K562 (cell line): ENCODE measurements around the gene SRC. TPM values are rescaled to one million over a fixed set of nuclear protein-coding genes. Genes with fewer than 3 reads are reported as not detected.

Experiments
- ATAC-seq: fragments of 200-7000 bp; cut with Tn5 transposase; 3 replicates; pipeline ENCODE4 v1.9.1; 2020; ENCODE audit warnings: moderate library complexity
- BruUV-seq: library from RNA; stranded (reverse); fragments of 400-500 nt; replicated peaks from 2 replicates; lab custom pipeline; 2021; lab: Mats Ljungman, UMichigan
- CTCF ChIA-PET: fragments of 300-600 bp; formaldehyde crosslinking; extraction: SDS; loops from one replicate; lab custom pipeline; 2021; ENCODE audit warnings: low intra/inter-chr PET ratio; lab: Yijun Ruan, JAX
- POLR2A ChIA-PET: fragments of 300-600, 350-650 bp; sonication (Branson Sonifier 250); formaldehyde crosslinking; extraction: SDS; loops from one replicate; lab custom pipeline; 2021; ENCODE audit warnings: antibody characterized with exemption, inconsistent platforms; lab: Yijun Ruan, JAX
- DNase-seq, 4 experiments: peaks; one replicate each; pipeline versions ENCODE4 v3.0.0 to v3.0.0-alpha.2; 2011 to 2018; ENCODE audit warnings: low spot score in 3 of 4, mixed read lengths in 3 of 4; ENCODE audit errors: extremely low read depth in 1 of 4
- FAIRE-seq: peaks from 2 replicates; lab custom pipeline; 2011; peaks lifted over from hg19 to GRCh38; lab: Jason Lieb, UNC
- H2AFZ ChIP-seq: 2 replicates; pipeline ENCODE4 v1.6.0; 2011; ENCODE audit warnings: low read depth, low read length, control low read depth, inconsistent platforms
- H3K27ac ChIP-seq: fragments of 200-600 bp; 3 replicates; pipeline ENCODE4 v1.8.0; 2011; ENCODE audit warnings: low read depth, mild to moderate bottlenecking, control low read depth, inconsistent platforms, low read length, moderate library complexity, mixed read lengths; ENCODE audit errors: extremely low read depth
- H3K27me3 ChIP-seq, 2 experiments: fragments of 300-600 bp in 1 of 2; 2 replicates in 1 of 2; 3 replicates in 1 of 2; pipeline versions ENCODE4 v1.6.0 to v1.8.0; 2011; ENCODE audit warnings: inconsistent platforms in 2 of 2, low read length in 2 of 2, mild to moderate bottlenecking in 1 of 2, mixed read lengths in 1 of 2, moderate library complexity in 1 of 2; ENCODE audit not compliant: control insufficient read depth in 2 of 2, insufficient read depth in 2 of 2
- H3K36me3 ChIP-seq: fragments of 300-600 bp; 3 replicates; pipeline ENCODE4 v1.8.0; 2011; ENCODE audit warnings: mild to moderate bottlenecking, low read length, inconsistent platforms; ENCODE audit not compliant: control insufficient read depth, insufficient read depth
- H3K4me1 ChIP-seq, 2 experiments: fragments of 200-600 bp in 1 of 2; replicated peaks in 1 of 2; 2 replicates in 1 of 2; 3 replicates in 1 of 2; pipeline versions ENCODE4 v1.5.1 to v1.8.0; 2011; ENCODE audit warnings: inconsistent platforms in 2 of 2, low read length in 2 of 2, mild to moderate bottlenecking in 1 of 2, mixed read lengths in 1 of 2, moderate library complexity in 1 of 2; ENCODE audit not compliant: control insufficient read depth in 2 of 2, insufficient read depth in 2 of 2
- H3K4me2 ChIP-seq: 2 replicates; pipeline ENCODE4 v1.6.1; 2011; ENCODE audit warnings: low read length, control low read depth, inconsistent platforms, mixed read lengths; ENCODE audit not compliant: insufficient read depth
- H3K4me3 ChIP-seq: fragments of 200-600 bp; sonication (generic), shearing (Covaris generic); 2 replicates; pipeline ENCODE4 v1.5.1; 2016; ENCODE audit warnings: control low read depth, inconsistent platforms
- H3K79me2 ChIP-seq: fragments of 200-600 bp; 3 replicates; pipeline ENCODE4 v1.8.0; 2011; ENCODE audit warnings: low read length, inconsistent platforms; ENCODE audit not compliant: control insufficient read depth, insufficient read depth
- H3K9ac ChIP-seq, 2 experiments: 2 replicates each; pipeline versions ENCODE4 v1.6.0 to v1.6.1; 2011; ENCODE audit warnings: low read depth in 2 of 2, low read length in 2 of 2, control low read depth in 1 of 2, inconsistent platforms in 1 of 2, mild to moderate bottlenecking in 1 of 2, mixed read lengths in 1 of 2; ENCODE audit not compliant: insufficient read depth in 1 of 2
- H3K9me1 ChIP-seq: one replicate; pipeline ENCODE4 v1.6.0; 2011; ENCODE audit warnings: inconsistent platforms, mild to moderate bottlenecking, low read length, moderate library complexity; ENCODE audit not compliant: control insufficient read depth, insufficient read depth
- H3K9me3 ChIP-seq: replicated peaks from 2 replicates; pipeline ENCODE4 v1.5.1; 2011; ENCODE audit warnings: low read depth, low read length, inconsistent platforms; ENCODE audit not compliant: control insufficient read depth, insufficient read depth
- H4K20me1 ChIP-seq: replicated peaks from 2 replicates; pipeline ENCODE4 v1.6.1; 2011; ENCODE audit warnings: low read length, inconsistent platforms, mixed read lengths; ENCODE audit not compliant: control insufficient read depth, insufficient read depth
- HDAC8 ChIP-seq: fragments of 450-650 bp; IDR thresholded peaks from 2 replicates; pipeline ENCODE4 v1.6.1; 2016; ENCODE audit warnings: mild to moderate bottlenecking, missing genetic modification characterization, moderate library complexity, missing compliant biosample characterization
- ZC3H4 ChIP-seq: sonication (generic); formaldehyde crosslinking; IDR thresholded peaks from 2 replicates; pipeline ENCODE4 v1.9.0; 2021; ENCODE audit warnings: missing genetic modification reagents, borderline replicate concordance
- ZNF134 ChIP-seq: fragments of 250-450 bp; sonication (Bioruptor Pico); conservative IDR thresholded peaks from 2 replicates; pipeline ENCODE4 v1.4.0; 2020
- ZNF197 ChIP-seq: fragments of 200-800 bp; sonication (Bioruptor generic); IDR thresholded peaks from 2 replicates; pipeline ENCODE4 v1.6.1; 2016; ENCODE audit warnings: low read depth, missing genetic modification characterization, missing compliant biosample characterization
- WGBS: fragments of 100-300 bp; shearing (Covaris generic); methylation state at CpG from one replicate; pipeline ENCODE4 v1.1.6; 2016; ENCODE audit warnings: low coverage, mixed read lengths; ENCODE audit not compliant: insufficient coverage; ENCODE audit errors: missing lambda C conversion rate; 5-methylcytosine and 5-hydroxymethylcytosine counted together
- in situ Hi-C: fragments of 300-500 bp; cut with MboI; formaldehyde crosslinking; loops from 4 replicates; pipeline ENCODE4 v1.15.0; 2018; ENCODE audit warnings: inconsistent platforms, mixed read lengths
- intact Hi-C: fragments of 100-400 bp; cut with micrococcal nuclease; formaldehyde crosslinking; loops from 2 replicates; pipeline ENCODE4 v1.14.2; 2022
- polyA plus RNA-seq, 8 experiments: library from polyadenylated mRNA; depleted of rRNA in 4 of 8; stranded (reverse) in 5 of 8; unstranded in 3 of 8; fragments of >200 nt; fragmentation: Nextera tagmentation in 2 of 8; fragmentation: Illumina TruSeq in 1 of 8; extraction: Ambion mirVana in 2 of 8; extraction: Trizol in 1 of 8; gene quantifications; 2 replicates each; pipeline versions ENCODE4 v1.2.1 to v1.2.3, GENCODE V29; 2011 to 2014; ENCODE audit warnings: inconsistent platforms in 1 of 8, missing spikeins in 1 of 8
- total RNA-seq, 7 experiments: library from RNA; depleted of rRNA in 6 of 7; stranded (reverse); fragments of >200 nt in 6 of 7; fragmentation: Illumina TruSeq in 2 of 7; extraction: Trizol in 2 of 7; gene quantifications; 2 replicates each; pipeline versions ENCODE4 v1.2.1 to v1.2.3, GENCODE V29; 2011 to 2021; ENCODE audit warnings: low replicate concordance in 1 of 7
- TF ChIP-seq, protein P1 (sequence below), 2 experiments: fragments of 450-650 bp; conservative IDR thresholded peaks; 2 replicates each; pipeline ENCODE4 v1.6.1; 2017; ENCODE audit warnings: mild to moderate bottlenecking in 2 of 2, moderate library complexity in 2 of 2
- TF ChIP-seq, protein P2 (sequence below): sonication (generic); formaldehyde crosslinking; IDR thresholded peaks from 2 replicates; pipeline ENCODE4 v1.8.1; 2023; ENCODE audit warnings: missing genetic modification reagents, mild to moderate bottlenecking, borderline replicate concordance

Gene SRC
- total and polyA plus RNA-seq, 9 of the 15 experiments (the other 6 are each of a cell fraction or from before 2014, with no cell fraction given) = 0.06 to 8.5 (median 3.1) TPM

DNA sequence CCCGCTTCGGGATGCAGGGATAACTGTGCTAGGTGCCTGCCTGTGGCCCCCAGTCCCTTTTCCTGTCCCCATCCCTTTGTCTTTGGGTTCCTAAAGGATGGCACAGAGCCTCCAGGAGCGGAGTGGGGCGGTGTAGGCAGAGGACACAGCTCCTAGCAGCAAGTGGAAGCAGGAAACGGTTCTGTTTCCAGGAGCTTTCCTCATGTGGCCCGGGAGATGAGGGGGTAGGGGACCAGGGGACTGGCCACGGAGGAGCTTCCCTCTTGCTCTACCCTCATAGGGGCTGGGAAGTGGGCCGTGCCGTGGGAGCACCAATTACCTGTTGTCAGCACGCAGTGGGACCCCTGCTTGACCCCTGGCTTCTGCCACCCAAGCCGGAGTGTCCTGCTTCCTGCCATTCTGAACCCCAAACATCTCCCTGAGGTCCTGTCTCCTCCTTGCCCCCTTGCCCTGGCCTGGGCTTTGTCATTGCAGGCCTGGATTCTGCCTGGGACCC lies 76.9 kb downstream of the SRC start:
- H3K27ac ChIP-seq = no peak overlapping the region
- no peak overlapping the region for H3K4me3 ChIP-seq
- H3K79me2 ChIP-seq = no peaks in the 10 kb centered on the region
- WGBS = under 1% methylated on average over 11 of the region's 11 CpGs
- BruUV-seq = no TSS peak
- H3K4me1 ChIP-seq = no peaks in the 10 kb centered on the region; a peak in 1 of 5 replicates
- no peaks in the 10 kb centered on the region for H3K36me3 ChIP-seq
- in situ Hi-C loops = no loop called here
- no peak for ATAC-seq
- H3K27me3 ChIP-seq = peaks cover 65 to 98% of the 10 kb centered on the region in 2 experiments; a peak in 4 of 5 replicates
- no peak overlapping the region for H3K4me2 ChIP-seq
- DNase-seq = no peak
- H4K20me1 ChIP-seq = peaks cover 17% of the 10 kb centered on the region; the same call in 1 of the 2 replicates
- 0 out of 2 replicates have a peak, but pooled peaks cover 2% of the 10 kb centered on the region for H3K9me3 ChIP-seq
- ChIA-PET CTCF (no interaction called here), POLR2A (interaction anchor here (0.6 kb wide), 1 partner anchor 798 kb away, joined by 3 read pairs; no protein-coding TSS in a partner anchor)
- intact Hi-C loops = no loop called here
- H3K9me1 ChIP-seq = no peaks in the 10 kb centered on the region
- FAIRE-seq = no peak
- no peak overlapping the region for H2AFZ ChIP-seq
- H3K9ac ChIP-seq = no peak overlapping the region
- no peak for TF ChIP-seq ZC3H4
- no peak for TF ChIP-seq ZNF134 (CRISPR knock-in tag)
- no peak for TF ChIP-seq ZNF197 (CRISPR knock-in tag)
- TF ChIP-seq, protein P1, sequence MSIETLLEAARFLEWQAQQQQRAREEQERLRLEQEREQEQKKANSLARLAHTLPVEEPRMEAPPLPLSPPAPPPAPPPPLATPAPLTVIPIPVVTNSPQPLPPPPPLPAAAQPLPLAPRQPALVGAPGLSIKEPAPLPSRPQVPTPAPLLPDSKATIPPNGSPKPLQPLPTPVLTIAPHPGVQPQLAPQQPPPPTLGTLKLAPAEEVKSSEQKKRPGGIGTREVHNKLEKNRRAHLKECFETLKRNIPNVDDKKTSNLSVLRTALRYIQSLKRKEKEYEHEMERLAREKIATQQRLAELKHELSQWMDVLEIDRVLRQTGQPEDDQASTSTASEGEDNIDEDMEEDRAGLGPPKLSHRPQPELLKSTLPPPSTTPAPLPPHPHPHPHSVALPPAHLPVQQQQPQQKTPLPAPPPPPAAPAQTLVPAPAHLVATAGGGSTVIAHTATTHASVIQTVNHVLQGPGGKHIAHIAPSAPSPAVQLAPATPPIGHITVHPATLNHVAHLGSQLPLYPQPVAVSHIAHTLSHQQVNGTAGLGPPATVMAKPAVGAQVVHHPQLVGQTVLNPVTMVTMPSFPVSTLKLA (conservative IDR thresholded peaks at IDR 0.05) = no peak
- TF ChIP-seq, protein P2, sequence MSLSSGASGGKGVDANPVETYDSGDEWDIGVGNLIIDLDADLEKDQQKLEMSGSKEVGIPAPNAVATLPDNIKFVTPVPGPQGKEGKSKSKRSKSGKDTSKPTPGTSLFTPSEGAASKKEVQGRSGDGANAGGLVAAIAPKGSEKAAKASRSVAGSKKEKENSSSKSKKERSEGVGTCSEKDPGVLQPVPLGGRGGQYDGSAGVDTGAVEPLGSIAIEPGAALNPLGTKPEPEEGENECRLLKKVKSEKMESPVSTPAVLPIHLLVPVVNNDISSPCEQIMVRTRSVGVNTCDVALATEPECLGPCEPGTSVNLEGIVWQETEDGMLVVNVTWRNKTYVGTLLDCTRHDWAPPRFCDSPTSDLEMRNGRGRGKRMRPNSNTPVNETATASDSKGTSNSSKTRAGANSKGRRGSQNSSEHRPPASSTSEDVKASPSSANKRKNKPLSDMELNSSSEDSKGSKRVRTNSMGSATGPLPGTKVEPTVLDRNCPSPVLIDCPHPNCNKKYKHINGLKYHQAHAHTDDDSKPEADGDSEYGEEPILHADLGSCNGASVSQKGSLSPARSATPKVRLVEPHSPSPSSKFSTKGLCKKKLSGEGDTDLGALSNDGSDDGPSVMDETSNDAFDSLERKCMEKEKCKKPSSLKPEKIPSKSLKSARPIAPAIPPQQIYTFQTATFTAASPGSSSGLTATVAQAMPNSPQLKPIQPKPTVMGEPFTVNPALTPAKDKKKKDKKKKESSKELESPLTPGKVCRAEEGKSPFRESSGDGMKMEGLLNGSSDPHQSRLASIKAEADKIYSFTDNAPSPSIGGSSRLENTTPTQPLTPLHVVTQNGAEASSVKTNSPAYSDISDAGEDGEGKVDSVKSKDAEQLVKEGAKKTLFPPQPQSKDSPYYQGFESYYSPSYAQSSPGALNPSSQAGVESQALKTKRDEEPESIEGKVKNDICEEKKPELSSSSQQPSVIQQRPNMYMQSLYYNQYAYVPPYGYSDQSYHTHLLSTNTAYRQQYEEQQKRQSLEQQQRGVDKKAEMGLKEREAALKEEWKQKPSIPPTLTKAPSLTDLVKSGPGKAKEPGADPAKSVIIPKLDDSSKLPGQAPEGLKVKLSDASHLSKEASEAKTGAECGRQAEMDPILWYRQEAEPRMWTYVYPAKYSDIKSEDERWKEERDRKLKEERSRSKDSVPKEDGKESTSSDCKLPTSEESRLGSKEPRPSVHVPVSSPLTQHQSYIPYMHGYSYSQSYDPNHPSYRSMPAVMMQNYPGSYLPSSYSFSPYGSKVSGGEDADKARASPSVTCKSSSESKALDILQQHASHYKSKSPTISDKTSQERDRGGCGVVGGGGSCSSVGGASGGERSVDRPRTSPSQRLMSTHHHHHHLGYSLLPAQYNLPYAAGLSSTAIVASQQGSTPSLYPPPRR = no peak
- no peak for TF ChIP-seq HDAC8 (tag)
